H9 (cell line): ENCODE data around the gene OR2V1. TPM values are rescaled to one million over a fixed set of nuclear protein-coding genes. Genes with fewer than 3 reads are reported as not detected.

Experiments used
- DNase-seq: peaks from one replicate; pipeline ENCODE4 v3.0.0-alpha.2; 2017
- H2AFZ ChIP-seq: one replicate; pipeline ENCODE4 v1.6.1; 2013; ENCODE audit warnings: mild to moderate bottlenecking, low read length, control low read depth, moderate library complexity
- H2AK5ac ChIP-seq: 2 replicates; pipeline ENCODE4 v1.6.1; 2013; ENCODE audit warnings: low read length, control low read depth, mixed read lengths; ENCODE audit not compliant: insufficient read length
- H2BK120ac ChIP-seq: one replicate; pipeline ENCODE4 v1.6.1; 2013; ENCODE audit warnings: low read depth, mild to moderate bottlenecking, low read length, control low read depth, inconsistent platforms; ENCODE audit not compliant: poor library complexity, severe bottlenecking
- H2BK12ac ChIP-seq: 2 replicates; pipeline ENCODE4 v1.6.1; 2013; ENCODE audit warnings: low read length, control low read depth, mixed read lengths, low read depth; ENCODE audit not compliant: insufficient read length
- H2BK15ac ChIP-seq: 2 replicates; pipeline ENCODE4 v1.6.1; 2013; ENCODE audit warnings: low read depth, low read length, control low read depth
- H2BK20ac ChIP-seq: one replicate; pipeline ENCODE4 v1.6.1; 2013; ENCODE audit warnings: low read depth, mild to moderate bottlenecking, low read length, control low read depth, inconsistent platforms; ENCODE audit not compliant: poor library complexity, severe bottlenecking
- H2BK5ac ChIP-seq: 2 replicates; pipeline ENCODE4 v1.6.1; 2013; ENCODE audit warnings: low read length, control low read depth, mixed read lengths; ENCODE audit not compliant: insufficient read length
- H3K14ac ChIP-seq: 2 replicates; pipeline ENCODE4 v1.6.1; 2013; ENCODE audit warnings: low read length, control low read depth; ENCODE audit not compliant: insufficient read depth
- H3K18ac ChIP-seq: 2 replicates; pipeline ENCODE4 v1.6.1; 2013; ENCODE audit warnings: low read depth, mild to moderate bottlenecking, mixed read lengths, low read length, control low read depth; ENCODE audit not compliant: insufficient read length
- H3K23ac ChIP-seq: 2 replicates; pipeline ENCODE4 v1.6.1; 2013; ENCODE audit warnings: low read length, control low read depth, mixed read lengths, low read depth; ENCODE audit not compliant: insufficient read length
- H3K23me2 ChIP-seq: 2 replicates; pipeline ENCODE4 v1.6.1; 2013; ENCODE audit warnings: low read depth, mild to moderate bottlenecking, mixed read lengths, low read length, control low read depth; ENCODE audit not compliant: insufficient read length, poor library complexity, severe bottlenecking
- H3K27ac ChIP-seq: 2 replicates; pipeline ENCODE4 v1.5.1; 2013; ENCODE audit warnings: low read length, control low read depth, mixed read lengths, low read depth; ENCODE audit not compliant: insufficient read length
- H3K27me3 ChIP-seq: 2 replicates; pipeline ENCODE4 v1.6.1; 2013; ENCODE audit warnings: low read length, control low read depth, inconsistent platforms; ENCODE audit not compliant: insufficient read depth
- H3K4ac ChIP-seq: 2 replicates; pipeline ENCODE4 v1.6.1; 2013; ENCODE audit warnings: low read depth, mild to moderate bottlenecking, control low read depth, inconsistent platforms, low read length, moderate library complexity
- H3K4me1 ChIP-seq: 2 replicates; pipeline ENCODE4 v1.6.1; 2013; ENCODE audit warnings: low read length, control low read depth, inconsistent platforms; ENCODE audit not compliant: insufficient read depth
- H3K4me2 ChIP-seq: 2 replicates; pipeline ENCODE4 v1.6.1; 2013; ENCODE audit warnings: low read length, control low read depth, mixed read lengths; ENCODE audit not compliant: insufficient read length, insufficient read depth
- H3K56ac ChIP-seq: 2 replicates; pipeline ENCODE4 v1.6.1; 2013; ENCODE audit warnings: low read depth, mild to moderate bottlenecking, mixed read lengths, low read length, control low read depth; ENCODE audit not compliant: insufficient read length
- H3K79me1 ChIP-seq: 2 replicates; pipeline ENCODE4 v1.6.1; 2013; ENCODE audit warnings: low read depth, mild to moderate bottlenecking, moderate library complexity, low read length, control low read depth, inconsistent platforms; ENCODE audit not compliant: insufficient read depth, poor library complexity, severe bottlenecking
- H3K79me2 ChIP-seq: 2 replicates; pipeline ENCODE4 v1.6.1; 2013; ENCODE audit warnings: low read length, control low read depth, inconsistent platforms; ENCODE audit not compliant: insufficient read depth
- H3K9ac ChIP-seq: 2 replicates; pipeline ENCODE4 v1.6.1; 2013; ENCODE audit warnings: low read length, control low read depth, mixed read lengths; ENCODE audit not compliant: insufficient read length; ENCODE audit errors: extremely low read depth
- H3K9me3 ChIP-seq: one replicate; pipeline ENCODE4 v1.6.1; 2013; ENCODE audit warnings: low read depth, low read length, inconsistent platforms; ENCODE audit not compliant: control insufficient read depth
- H3T11ph ChIP-seq: one replicate; pipeline ENCODE4 v1.6.1; 2013; ENCODE audit warnings: mild to moderate bottlenecking, low read length, control low read depth, inconsistent platforms
- H4K20me1 ChIP-seq: one replicate; pipeline ENCODE4 v1.6.1; 2013; ENCODE audit not compliant: control insufficient read depth, insufficient read length, insufficient read depth
- H4K5ac ChIP-seq: 2 replicates; pipeline ENCODE4 v1.6.1; 2013; ENCODE audit warnings: low read depth, mild to moderate bottlenecking, mixed read lengths, low read length, control low read depth; ENCODE audit not compliant: insufficient read length
- H4K8ac ChIP-seq: replicated peaks from 2 replicates; pipeline ENCODE4 v1.6.1; 2013; ENCODE audit warnings: low read length, control low read depth, mixed read lengths, low read depth; ENCODE audit not compliant: insufficient read length
- H4K91ac ChIP-seq: 2 replicates; pipeline ENCODE4 v1.6.1; 2013; ENCODE audit warnings: low read depth, mild to moderate bottlenecking, moderate library complexity, mixed read lengths, low read length, control low read depth; ENCODE audit not compliant: insufficient read length
- H3K27ac Mint-ChIP-seq, 3 experiments: 2 replicates in 2 of 3; 3 replicates in 1 of 3; pipeline ENCODE4 v1.8.0; 2020 to 2021; ENCODE audit warnings: mixed read lengths in 3 of 3, mild to moderate bottlenecking in 1 of 3, moderate library complexity in 1 of 3
- H3K27me3 Mint-ChIP-seq: 2 replicates; pipeline ENCODE4 v1.8.0; 2021; ENCODE audit warnings: low read depth, mild to moderate bottlenecking, moderate library complexity, mixed read lengths
- H3K36me3 Mint-ChIP-seq, 3 experiments: 2 replicates in 2 of 3; 3 replicates in 1 of 3; pipeline ENCODE4 v1.8.0; 2020 to 2021; ENCODE audit warnings: low read depth in 3 of 3, mixed read lengths in 3 of 3; ENCODE audit not compliant: insufficient read depth in 1 of 3
- H3K4me1 Mint-ChIP-seq, 2 experiments: 2 replicates each; pipeline ENCODE4 v1.8.0; 2020; ENCODE audit warnings: mixed read lengths in 2 of 2
- H3K4me3 Mint-ChIP-seq, 2 experiments: 2 replicates in 1 of 2; 3 replicates in 1 of 2; pipeline ENCODE4 v1.8.0; 2020 to 2021; ENCODE audit warnings: mild to moderate bottlenecking in 2 of 2, mixed read lengths in 2 of 2, moderate library complexity in 1 of 2
- H3K9me3 Mint-ChIP-seq, 2 experiments: 2 replicates in 1 of 2; 3 replicates in 1 of 2; pipeline ENCODE4 v1.8.0; 2020; ENCODE audit warnings: mild to moderate bottlenecking in 2 of 2, mixed read lengths in 2 of 2, moderate library complexity in 1 of 2
- total RNA-seq: library from RNA; stranded (reverse); gene quantifications from 2 replicates; pipeline ENCODE4 v1.2.1, GENCODE V29; 2021
- TF ChIP-seq, protein P1 (sequence below): fragments of 200-600 bp; sonication (generic); conservative IDR thresholded peaks from 3 replicates; pipeline ENCODE4 v1.8.0; 2021; ENCODE audit warnings: antibody characterized with exemption, mild to moderate bottlenecking

Gene OR2V1
- total RNA-seq, 1 experiment from 2014 or later, result not detected

DNA sequence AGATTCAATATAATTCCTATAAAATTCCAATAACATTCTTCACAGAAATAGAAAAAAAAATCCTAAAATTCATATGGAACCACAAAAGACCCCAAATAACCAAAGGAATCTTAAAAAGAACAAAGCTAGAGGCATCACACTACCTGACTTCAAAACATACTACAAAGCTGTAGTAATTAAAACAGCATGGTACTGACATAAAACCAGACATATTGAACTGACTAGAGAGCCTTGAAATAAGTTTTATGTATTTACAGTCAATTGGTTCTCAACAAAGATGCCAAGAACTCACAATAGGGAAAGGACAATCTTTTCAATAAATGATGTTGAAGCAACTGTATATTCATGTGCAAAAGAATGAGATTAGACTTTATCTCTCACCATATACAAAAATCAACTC is 54.0 kb downstream of the OR2V1 start:
- no peak overlapping the region for H2BK5ac ChIP-seq
- no peak overlapping the region for H3K56ac ChIP-seq
- Mint-ChIP-seq H3K4me1 (no peaks in the 10 kb centered on the region), H3K4me3 (no peak overlapping the region), H3K27ac (no peak overlapping the region), H3K9me3 (peaks cover 9 to 10% of the 10 kb centered on the region in 2 experiments; a peak in 4 of 5 replicates), H3K36me3 (no peaks in the 10 kb centered on the region; a peak in 1 of 7 replicates), H3K27me3 (peaks cover 59% of the 10 kb centered on the region)
- no peak overlapping the region for H4K8ac ChIP-seq
- no peaks in the 10 kb centered on the region for H3K23me2 ChIP-seq
- H2BK20ac ChIP-seq, result no peak overlapping the region
- no peak overlapping the region for H3T11ph ChIP-seq
- H2AFZ ChIP-seq, result no peak overlapping the region
- H4K91ac ChIP-seq, result no peak overlapping the region
- H3K4me1 ChIP-seq, result no peaks in the 10 kb centered on the region
- H3K9ac ChIP-seq, result no peak overlapping the region
- no peak overlapping the region for H2AK5ac ChIP-seq
- no peak overlapping the region for H4K5ac ChIP-seq
- H3K79me2 ChIP-seq, result no peaks in the 10 kb centered on the region
- no peak overlapping the region for H3K4ac ChIP-seq
- H3K27me3 ChIP-seq, result no peaks in the 10 kb centered on the region
- H2BK120ac ChIP-seq, result no peak overlapping the region
- TF ChIP-seq, protein P1, sequence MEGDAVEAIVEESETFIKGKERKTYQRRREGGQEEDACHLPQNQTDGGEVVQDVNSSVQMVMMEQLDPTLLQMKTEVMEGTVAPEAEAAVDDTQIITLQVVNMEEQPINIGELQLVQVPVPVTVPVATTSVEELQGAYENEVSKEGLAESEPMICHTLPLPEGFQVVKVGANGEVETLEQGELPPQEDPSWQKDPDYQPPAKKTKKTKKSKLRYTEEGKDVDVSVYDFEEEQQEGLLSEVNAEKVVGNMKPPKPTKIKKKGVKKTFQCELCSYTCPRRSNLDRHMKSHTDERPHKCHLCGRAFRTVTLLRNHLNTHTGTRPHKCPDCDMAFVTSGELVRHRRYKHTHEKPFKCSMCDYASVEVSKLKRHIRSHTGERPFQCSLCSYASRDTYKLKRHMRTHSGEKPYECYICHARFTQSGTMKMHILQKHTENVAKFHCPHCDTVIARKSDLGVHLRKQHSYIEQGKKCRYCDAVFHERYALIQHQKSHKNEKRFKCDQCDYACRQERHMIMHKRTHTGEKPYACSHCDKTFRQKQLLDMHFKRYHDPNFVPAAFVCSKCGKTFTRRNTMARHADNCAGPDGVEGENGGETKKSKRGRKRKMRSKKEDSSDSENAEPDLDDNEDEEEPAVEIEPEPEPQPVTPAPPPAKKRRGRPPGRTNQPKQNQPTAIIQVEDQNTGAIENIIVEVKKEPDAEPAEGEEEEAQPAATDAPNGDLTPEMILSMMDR, result no peak
- H3K4me2 ChIP-seq, result no peak overlapping the region
- DNase-seq, result no peak
- H3K9me3 ChIP-seq, result no peaks in the 10 kb centered on the region
- no peaks in the 10 kb centered on the region for H4K20me1 ChIP-seq
- H2BK15ac ChIP-seq, result no peak overlapping the region
- no peak overlapping the region for H3K27ac ChIP-seq
- no peak overlapping the region for H3K23ac ChIP-seq
- H2BK12ac ChIP-seq, result no peak overlapping the region
- H3K79me1 ChIP-seq, result no peaks in the 10 kb centered on the region
- H3K14ac ChIP-seq, result no peak overlapping the region
- no peak overlapping the region for H3K18ac ChIP-seq

Other genes starting within 250 kb of the OR2V1 start
- gene BTNL8, start 232.0 kb downstream of the OR2V1 start, total RNA-seq, result 0.13 and 0.26 TPM in 2 replicates
- gene BTNL3, start 142.3 kb downstream of the OR2V1 start, total RNA-seq, result not detected in 2 replicates
- gene BTNL9, start 90.9 kb downstream of the OR2V1 start, total RNA-seq, result 0.88 and 0.96 TPM in 2 replicates
- gene OR2V2, start 16.4 kb upstream of the OR2V1 start, total RNA-seq, result not detected in 2 replicates
- not detected in 2 replicates for gene TRIM7, start 74.0 kb upstream of the OR2V1 start, total RNA-seq
- gene TRIM41, start 92.1 kb upstream of the OR2V1 start, total RNA-seq, result 33.5 and 34.2 TPM in 2 replicates
- gene RACK1, start 112.7 kb upstream of the OR2V1 start, total RNA-seq, result 2,548 and 2,552 TPM in 2 replicates
- 5.1 and 5.7 TPM in 2 replicates for gene TRIM52, start 130.0 kb upstream of the OR2V1 start, total RNA-seq
- gene OR4F3, start 236.1 kb upstream of the OR2V1 start, total RNA-seq, result not detected in 2 replicates